Measurements from ENCODE around the gene FMNL1.

The FMNL1 gene

GRCh38 chr17:45284176-45285140, 62.8 kb downstream of the FMNL1 start:
- no peak for DNase-seq (ENCODE audit: low spot score)

- no peak for DNase-seq (ENCODE audit: low spot score)
These were observed 64.6 kb downstream of the FMNL1 start for GRCh38 chr17:45286286-45286685.

- DNase-seq (ENCODE audit: low spot score): no peak
These were observed 66.1 kb downstream of the FMNL1 start for GRCh38 chr17:45287526-45288500.

- no peak for DNase-seq (ENCODE audit: low spot score)
These were observed 67.1 kb downstream of the FMNL1 start for GRCh38 chr17:45288825-45289224.

- DNase-seq (ENCODE audit: low spot score): no peak
These were observed 67.9 kb downstream of the FMNL1 start for GRCh38 chr17:45289301-45290268.

- no peak for DNase-seq (ENCODE audit: low spot score)
These were observed 68.6 kb downstream of the FMNL1 start for GRCh38 chr17:45290269-45290765.

- no peak for DNase-seq (ENCODE audit: low spot score)
These were observed 69.6 kb downstream of the FMNL1 start for GRCh38 chr17:45291171-45291805.

- no peak for DNase-seq (ENCODE audit: low spot score)
These were observed 71.2 kb downstream of the FMNL1 start for GRCh38 chr17:45292696-45293412.

GRCh38 chr17:45293413-45294211, 71.9 kb downstream of the FMNL1 start:
- peak; percentile 77 for DNase-seq (ENCODE audit: low spot score)

GRCh38 chr17:45294506-45294905, 72.8 kb downstream of the FMNL1 start:
- peak; percentile 84 for DNase-seq (ENCODE audit: low spot score)

GRCh38 chr17:45296003-45296832, 74.5 kb downstream of the FMNL1 start:
- DNase-seq (ENCODE audit: low spot score): no peak

- no peak for DNase-seq (ENCODE audit: low spot score)
These were observed 75.1 kb downstream of the FMNL1 start for GRCh38 chr17:45296833-45297124.

Measured in hepatic stellate cell (primary cell).